CD4-positive, alpha-beta T cell treated with Interleukin-12 subunit alpha and Interleukin-12 subunit beta, for 1 hour (primary cell): ENCODE results near the gene NDUFAB1.
"Not testable (repeated sequence)": the region's sequence is repeated elsewhere in the genome, so short reads cannot be mapped to it uniquely, and the experiment has no call there.

Experiments used
- DNase-seq: peaks from one replicate; pipeline ENCODE4 v3.0.0-alpha.2; 2020

Gene NDUFAB1

DNA sequence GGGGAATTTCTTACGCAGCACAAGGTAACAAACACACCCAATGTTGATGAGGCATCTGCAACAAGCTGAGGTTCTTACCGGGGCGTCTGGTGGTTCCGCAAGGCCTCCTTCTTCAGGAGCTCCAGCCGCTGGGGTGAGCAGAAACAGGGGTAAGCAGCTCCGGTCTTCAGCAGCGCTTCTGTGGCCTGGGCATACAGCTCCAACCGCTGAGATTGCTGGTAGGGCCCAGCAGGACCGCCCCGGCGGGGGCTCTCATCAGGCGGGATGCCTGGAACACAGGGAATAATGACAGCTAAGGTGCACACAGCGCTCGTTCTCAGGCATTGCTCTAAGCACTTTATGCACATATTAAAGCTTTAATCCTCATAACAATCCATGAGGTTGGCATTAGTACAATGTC is 51.7 kb downstream of the NDUFAB1 start:
- no peak for DNase-seq

DNA sequence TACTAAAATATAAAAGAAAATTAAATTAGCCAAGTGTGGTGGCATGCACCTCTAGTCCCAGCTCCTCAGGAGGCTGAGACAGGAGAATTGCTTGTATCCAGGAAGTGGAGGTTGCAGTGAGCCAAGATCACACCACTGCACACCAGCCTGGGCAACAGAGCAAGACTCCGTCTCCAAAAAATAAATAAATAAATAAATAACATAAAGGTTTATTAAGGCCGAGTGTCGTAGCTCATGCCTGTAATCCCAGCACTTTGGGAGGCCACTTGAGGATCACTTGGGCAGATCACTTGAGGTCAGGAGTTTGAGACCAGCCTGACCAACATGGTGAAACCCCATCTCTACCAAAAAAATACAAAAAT is 55.3 kb downstream of the NDUFAB1 start:
- not testable (repeated sequence) for DNase-seq

- no peak for DNase-seq
These were observed 55.9 kb downstream of the NDUFAB1 start for GRCh38 chr16:23539984-23540816.

DNA sequence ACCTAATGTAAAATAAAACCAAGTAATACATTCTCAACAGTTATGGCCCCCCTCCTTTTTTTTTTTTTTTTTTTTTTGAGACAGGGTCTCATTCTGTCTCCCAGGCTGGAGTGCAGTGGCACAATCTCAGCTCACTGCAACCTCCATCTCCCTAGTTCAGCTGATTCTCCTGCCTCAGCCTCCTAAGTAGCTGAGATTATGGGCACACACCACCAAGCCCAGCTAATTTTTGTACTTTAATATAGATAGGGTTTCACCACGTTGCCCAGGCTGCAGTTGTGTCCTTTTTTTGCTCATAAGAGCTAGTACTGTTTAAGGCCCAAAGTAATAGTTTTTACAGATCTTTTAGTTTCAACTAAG is 57.2 kb downstream of the NDUFAB1 start:
- DNase-seq = no peak

DNA sequence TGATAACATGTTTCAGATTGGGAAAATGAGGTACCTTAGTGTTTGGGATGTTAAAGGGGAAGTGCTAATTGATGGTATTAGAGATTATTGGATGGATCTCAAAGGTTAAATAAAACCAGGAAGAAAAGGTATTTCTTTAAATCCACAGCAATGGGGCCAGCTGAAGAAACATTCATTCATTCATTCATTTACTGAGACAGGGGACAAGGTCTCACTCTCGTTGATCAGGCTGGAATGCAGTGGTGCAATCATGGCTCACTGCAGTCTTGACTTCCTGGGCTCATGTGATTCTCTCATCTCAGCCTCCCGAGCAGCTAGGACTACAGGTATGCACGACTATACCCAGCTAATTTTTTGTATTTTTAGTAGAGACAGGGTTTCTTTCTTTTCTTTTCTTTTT is 58.7 kb downstream of the NDUFAB1 start:
- DNase-seq = no peak

DNA sequence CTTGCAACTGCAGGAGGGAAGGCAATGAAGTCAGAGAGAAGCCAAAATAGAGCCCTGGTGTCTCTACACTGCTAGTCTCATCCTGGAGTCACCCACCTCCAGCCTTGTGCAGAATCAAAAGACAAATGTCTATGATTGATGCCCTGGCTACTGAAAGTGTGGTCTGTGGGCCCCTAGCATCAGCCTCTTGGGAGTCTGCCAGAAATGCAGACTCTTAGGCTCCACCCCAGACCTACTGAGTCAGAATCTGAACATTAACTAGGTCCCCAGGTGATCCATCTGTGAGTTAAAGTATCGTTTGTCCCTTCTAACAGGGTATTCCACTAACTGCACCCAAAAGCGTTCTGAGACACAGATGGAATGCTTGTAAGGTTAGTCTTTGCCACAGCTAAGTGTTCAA is 60.2 kb downstream of the NDUFAB1 start:
- no peak for DNase-seq

DNA sequence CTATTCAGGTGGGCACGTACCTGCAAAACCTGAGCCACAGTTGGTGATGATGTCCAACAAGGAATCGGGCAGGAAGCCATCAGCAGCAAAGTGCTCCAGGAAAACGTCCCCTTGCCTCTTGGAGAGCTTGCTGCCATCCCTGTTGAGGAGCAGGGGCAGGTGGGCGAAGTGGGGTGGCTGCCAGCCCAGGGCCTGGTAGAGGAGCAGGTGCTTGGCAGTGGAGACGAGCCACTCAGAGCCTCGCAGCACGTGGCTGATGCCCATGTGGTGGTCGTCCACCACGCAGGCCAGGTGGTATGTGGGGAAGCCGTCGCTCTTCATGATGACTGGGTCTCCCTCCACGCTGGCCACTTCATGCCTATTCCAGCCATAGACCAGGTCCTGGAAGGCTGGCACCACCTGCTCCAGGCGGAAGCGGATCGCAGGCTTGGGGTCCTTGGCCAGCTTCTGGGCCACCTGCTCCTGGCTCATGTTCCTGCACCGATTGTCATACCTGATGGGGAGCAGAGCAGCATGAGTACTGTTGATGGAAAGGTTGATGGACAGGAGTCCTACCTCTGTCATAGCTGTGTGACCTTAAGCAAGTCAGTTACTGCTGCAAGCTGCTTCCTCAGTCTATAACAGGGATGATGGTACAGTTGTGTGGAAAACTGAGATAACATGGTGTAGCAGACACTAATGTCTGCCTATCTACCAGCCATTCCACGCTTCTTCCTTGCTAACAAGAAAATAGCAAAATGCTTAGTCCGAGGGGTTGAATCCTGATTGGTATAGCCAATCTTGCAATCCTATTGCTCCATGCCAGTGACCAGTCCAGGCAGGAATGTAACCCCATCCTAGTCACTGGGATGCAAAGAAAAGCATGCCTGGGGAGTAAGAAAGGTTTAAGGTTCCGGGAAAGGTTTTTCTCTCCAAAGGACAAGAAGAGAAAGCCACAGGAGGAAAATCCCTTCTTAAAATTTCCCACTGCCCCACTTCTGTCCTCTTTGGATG is 61.0 kb downstream of the NDUFAB1 start:
- no peak for DNase-seq

DNA sequence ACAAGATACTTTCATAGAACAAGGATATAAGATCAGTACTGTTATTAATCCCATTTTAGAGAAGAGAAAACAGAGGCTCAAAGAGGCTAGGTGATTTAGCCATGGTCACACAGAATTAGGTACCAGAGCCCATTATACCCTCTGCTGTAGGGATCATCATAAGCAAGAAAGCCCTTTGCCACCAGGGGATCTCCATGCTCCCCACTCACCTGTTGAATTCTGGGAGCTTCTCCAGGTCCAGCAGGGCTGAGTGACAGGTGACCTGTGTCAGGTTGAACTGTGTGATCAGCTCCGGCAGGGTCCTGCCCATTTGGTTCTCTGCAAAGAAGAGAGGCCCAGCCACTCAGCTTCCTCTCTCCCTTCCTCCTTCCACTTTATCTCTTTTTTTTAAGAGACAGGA is 63.7 kb downstream of the NDUFAB1 start:
- no peak for DNase-seq
